ENCODE results near the gene GATAD2A. TPM values are rescaled to one million over a fixed set of nuclear protein-coding genes. Genes with fewer than 3 reads are reported as not detected.
A peak's percentile ranks its signal among the peaks of the same experiment; 100 is the strongest.

The GATAD2A gene
- total and polyA plus RNA-seq, 9 of the 15 experiments (the other 6 are each of a cell fraction or from before 2014, with no cell fraction given) = 2.4 to 226 (median 44.2) TPM

- TF ChIP-seq E2F1 (CRISPR knock-in tag; IDR thresholded peaks at IDR 0.05) (no peak), SMARCA4 (IDR thresholded peaks at IDR 0.05) (no peak), RAD51 (IDR thresholded peaks at IDR 0.05; ENCODE audit: borderline replicate concordance, low read depth) (no peak), CXXC5 (CRISPR knock-in tag; IDR thresholded peaks at IDR 0.05) (peak; percentile 59), ZNF695 (CRISPR knock-in tag; IDR thresholded peaks at IDR 0.05) (no peak), ZNF263 (CRISPR knock-in tag; IDR thresholded peaks at IDR 0.05; ENCODE audit: borderline replicate concordance) (no peak), PURB (CRISPR knock-in tag; IDR thresholded peaks at IDR 0.05; ENCODE audit: low read depth) (no peak), FOXO4 (CRISPR knock-in tag; IDR thresholded peaks at IDR 0.05) (no peak), ESRRA (IDR thresholded peaks at IDR 0.05; ENCODE audit: borderline replicate concordance, low read depth) (no peak), ZNF121 (CRISPR knock-in tag; conservative IDR thresholded peaks at IDR 0.05) (no peak), ZNF324 (CRISPR knock-in tag; IDR thresholded peaks at IDR 0.05) (no peak), MCM3 (IDR thresholded peaks at IDR 0.05) (no peak), ZNF75A (CRISPR knock-in tag; IDR thresholded peaks at IDR 0.05) (no peak), NCOA6 (IDR thresholded peaks at IDR 0.05) (no peak), HINFP (tag; conservative IDR thresholded peaks at IDR 0.05; ENCODE audit: low read depth) (no peak), NCOA4 (IDR thresholded peaks at IDR 0.05; ENCODE audit: partially characterized antibody) (no peak), BRF1 (IDR thresholded peaks at IDR 0.05; ENCODE audit: borderline replicate concordance, extremely low read depth, insufficient read length) (no peak)
- TF ChIP-seq, protein P1, sequence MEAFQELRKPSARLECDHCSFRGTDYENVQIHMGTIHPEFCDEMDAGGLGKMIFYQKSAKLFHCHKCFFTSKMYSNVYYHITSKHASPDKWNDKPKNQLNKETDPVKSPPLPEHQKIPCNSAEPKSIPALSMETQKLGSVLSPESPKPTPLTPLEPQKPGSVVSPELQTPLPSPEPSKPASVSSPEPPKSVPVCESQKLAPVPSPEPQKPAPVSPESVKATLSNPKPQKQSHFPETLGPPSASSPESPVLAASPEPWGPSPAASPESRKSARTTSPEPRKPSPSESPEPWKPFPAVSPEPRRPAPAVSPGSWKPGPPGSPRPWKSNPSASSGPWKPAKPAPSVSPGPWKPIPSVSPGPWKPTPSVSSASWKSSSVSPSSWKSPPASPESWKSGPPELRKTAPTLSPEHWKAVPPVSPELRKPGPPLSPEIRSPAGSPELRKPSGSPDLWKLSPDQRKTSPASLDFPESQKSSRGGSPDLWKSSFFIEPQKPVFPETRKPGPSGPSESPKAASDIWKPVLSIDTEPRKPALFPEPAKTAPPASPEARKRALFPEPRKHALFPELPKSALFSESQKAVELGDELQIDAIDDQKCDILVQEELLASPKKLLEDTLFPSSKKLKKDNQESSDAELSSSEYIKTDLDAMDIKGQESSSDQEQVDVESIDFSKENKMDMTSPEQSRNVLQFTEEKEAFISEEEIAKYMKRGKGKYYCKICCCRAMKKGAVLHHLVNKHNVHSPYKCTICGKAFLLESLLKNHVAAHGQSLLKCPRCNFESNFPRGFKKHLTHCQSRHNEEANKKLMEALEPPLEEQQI (IDR thresholded peaks at IDR 0.05) = no peak
- TF ChIP-seq, protein P2, sequence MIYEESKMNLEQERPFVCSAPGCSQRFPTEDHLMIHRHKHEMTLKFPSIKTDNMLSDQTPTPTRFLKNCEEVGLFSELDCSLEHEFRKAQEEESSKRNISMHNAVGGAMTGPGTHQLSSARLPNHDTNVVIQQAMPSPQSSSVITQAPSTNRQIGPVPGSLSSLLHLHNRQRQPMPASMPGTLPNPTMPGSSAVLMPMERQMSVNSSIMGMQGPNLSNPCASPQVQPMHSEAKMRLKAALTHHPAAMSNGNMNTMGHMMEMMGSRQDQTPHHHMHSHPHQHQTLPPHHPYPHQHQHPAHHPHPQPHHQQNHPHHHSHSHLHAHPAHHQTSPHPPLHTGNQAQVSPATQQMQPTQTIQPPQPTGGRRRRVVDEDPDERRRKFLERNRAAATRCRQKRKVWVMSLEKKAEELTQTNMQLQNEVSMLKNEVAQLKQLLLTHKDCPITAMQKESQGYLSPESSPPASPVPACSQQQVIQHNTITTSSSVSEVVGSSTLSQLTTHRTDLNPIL (CRISPR knock-in tag; IDR thresholded peaks at IDR 0.05) = no peak
Measured at GRCh38 chr19:19531951-19532805, 126.7 kb downstream of the GATAD2A start (continued).
